Type B pancreatic cell (in vitro differentiated cells): ENCODE data around the gene TMEM248. TPM values are rescaled to one million over a fixed set of nuclear protein-coding genes. Genes with fewer than 3 reads are reported as not detected.

Experiments used
- DNase-seq: peaks from one replicate; pipeline ENCODE4 v3.0.0; 2021; ENCODE audit warnings: mixed read lengths; ENCODE audit not compliant: unreplicated experiment; ENCODE audit errors: extremely low spot score
- H3K27ac Mint-ChIP-seq: 2 replicates; pipeline ENCODE4 v1.8.0; 2021; ENCODE audit warnings: mild to moderate bottlenecking, mixed read lengths
- H3K27me3 Mint-ChIP-seq: 2 replicates; pipeline ENCODE4 v1.8.0; 2021; ENCODE audit warnings: mixed read lengths
- H3K36me3 Mint-ChIP-seq: 2 replicates; pipeline ENCODE4 v1.8.0; 2021; ENCODE audit warnings: mixed read lengths
- H3K4me1 Mint-ChIP-seq: one replicate; pipeline ENCODE4 v1.8.0; 2021; ENCODE audit warnings: mixed read lengths; ENCODE audit not compliant: unreplicated experiment
- H3K4me3 Mint-ChIP-seq: 2 replicates; pipeline ENCODE4 v1.8.0; 2021; ENCODE audit warnings: mild to moderate bottlenecking, mixed read lengths
- H3K9me3 Mint-ChIP-seq: 2 replicates; pipeline ENCODE4 v1.8.0; 2021; ENCODE audit warnings: mixed read lengths
- total RNA-seq: library from RNA; stranded (reverse); gene quantifications from 2 replicates; pipeline ENCODE4 v1.2.1, GENCODE V29; 2021; ENCODE audit warnings: low replicate concordance
- TF ChIP-seq, protein P1 (sequence below): fragments of 200-600 bp; sonication (generic); conservative IDR thresholded peaks from 2 replicates; pipeline ENCODE4 v1.5.0; 2021; ENCODE audit warnings: antibody characterized with exemption, mild to moderate bottlenecking

Gene TMEM248
- total RNA-seq, 1 donor from 2014 or later, result 71.6 TPM

- no peak for DNase-seq
Observed at GRCh38 chr7:66921396-66921917, 432 bp downstream of the TMEM248 start.

DNA sequence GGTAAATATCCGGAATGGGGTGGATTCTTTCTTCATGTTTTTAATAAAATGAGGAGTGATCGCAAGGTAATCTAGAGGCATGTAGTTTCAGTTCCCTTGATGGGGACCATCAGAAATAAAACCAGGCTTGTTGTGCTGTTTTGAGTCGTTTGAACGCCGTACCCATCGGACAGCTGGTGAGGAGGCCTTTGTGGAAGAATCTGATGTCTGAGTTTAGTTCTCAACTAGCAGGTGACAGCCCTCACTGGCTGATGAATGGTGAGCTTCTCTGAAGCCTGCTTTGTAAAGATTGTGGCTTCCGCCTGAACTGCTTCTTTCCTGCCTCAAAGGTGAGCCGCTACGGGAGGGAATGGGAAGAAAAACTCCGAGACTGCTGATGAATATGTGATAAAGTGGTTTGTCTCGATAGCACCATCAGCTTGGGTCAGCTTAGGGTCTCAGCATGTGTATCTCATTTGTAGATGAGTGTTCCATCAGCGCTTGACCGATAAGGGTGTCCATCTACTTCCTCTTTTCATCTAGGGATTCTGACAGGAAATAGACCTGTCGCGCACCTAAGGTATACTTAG lies 977 bp downstream of the TMEM248 start:
- H3K9me3 Mint-ChIP-seq, result no peaks in the 10 kb centered on the region
- peak overlapping the region; percentile 96 for H3K27ac Mint-ChIP-seq
- H3K4me3 Mint-ChIP-seq, result peak overlapping the region; percentile 93
- TF ChIP-seq, protein P1, sequence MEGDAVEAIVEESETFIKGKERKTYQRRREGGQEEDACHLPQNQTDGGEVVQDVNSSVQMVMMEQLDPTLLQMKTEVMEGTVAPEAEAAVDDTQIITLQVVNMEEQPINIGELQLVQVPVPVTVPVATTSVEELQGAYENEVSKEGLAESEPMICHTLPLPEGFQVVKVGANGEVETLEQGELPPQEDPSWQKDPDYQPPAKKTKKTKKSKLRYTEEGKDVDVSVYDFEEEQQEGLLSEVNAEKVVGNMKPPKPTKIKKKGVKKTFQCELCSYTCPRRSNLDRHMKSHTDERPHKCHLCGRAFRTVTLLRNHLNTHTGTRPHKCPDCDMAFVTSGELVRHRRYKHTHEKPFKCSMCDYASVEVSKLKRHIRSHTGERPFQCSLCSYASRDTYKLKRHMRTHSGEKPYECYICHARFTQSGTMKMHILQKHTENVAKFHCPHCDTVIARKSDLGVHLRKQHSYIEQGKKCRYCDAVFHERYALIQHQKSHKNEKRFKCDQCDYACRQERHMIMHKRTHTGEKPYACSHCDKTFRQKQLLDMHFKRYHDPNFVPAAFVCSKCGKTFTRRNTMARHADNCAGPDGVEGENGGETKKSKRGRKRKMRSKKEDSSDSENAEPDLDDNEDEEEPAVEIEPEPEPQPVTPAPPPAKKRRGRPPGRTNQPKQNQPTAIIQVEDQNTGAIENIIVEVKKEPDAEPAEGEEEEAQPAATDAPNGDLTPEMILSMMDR, result no peak
- peaks cover 13% of the 10 kb centered on the region for H3K36me3 Mint-ChIP-seq
- peaks cover 19% of the 10 kb centered on the region for H3K4me1 Mint-ChIP-seq
- DNase-seq, result no peak
- H3K27me3 Mint-ChIP-seq, result peaks cover 3% of the 10 kb centered on the region

More at GRCh38 chr7:66921396-66921917, 432 bp downstream of the TMEM248 start:
- Mint-ChIP-seq H3K36me3 (peaks cover 13% of the 10 kb centered on the region), H3K27me3 (peaks cover 3% of the 10 kb centered on the region), H3K27ac (peak overlapping the region; percentile 96), H3K4me3 (peak overlapping the region; percentile 93), H3K4me1 (peaks cover 19% of the 10 kb centered on the region), H3K9me3 (no peaks in the 10 kb centered on the region)
- TF ChIP-seq, protein P1, result no peak

DNA sequence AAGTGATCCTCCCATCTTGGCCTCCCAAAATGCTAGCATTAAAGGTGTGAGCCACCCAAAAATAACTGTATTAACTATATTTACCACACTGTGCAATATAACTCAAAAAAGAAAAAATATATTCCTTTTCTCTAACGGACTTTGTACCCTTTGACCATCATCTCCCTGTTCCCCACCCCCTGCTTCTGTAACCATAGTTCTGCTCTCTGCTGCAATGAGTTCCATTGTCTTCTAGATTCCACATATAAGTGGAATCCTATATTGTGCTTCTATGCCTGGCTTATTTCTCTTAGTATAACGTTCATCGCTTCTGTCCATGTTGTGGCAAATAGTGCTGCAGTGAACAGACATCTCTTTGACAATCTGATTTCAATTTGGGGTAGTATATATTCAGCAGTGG lies 4.2 kb downstream of the TMEM248 start:
- peaks cover 25% of the 10 kb centered on the region for H3K4me1 Mint-ChIP-seq

DNA sequence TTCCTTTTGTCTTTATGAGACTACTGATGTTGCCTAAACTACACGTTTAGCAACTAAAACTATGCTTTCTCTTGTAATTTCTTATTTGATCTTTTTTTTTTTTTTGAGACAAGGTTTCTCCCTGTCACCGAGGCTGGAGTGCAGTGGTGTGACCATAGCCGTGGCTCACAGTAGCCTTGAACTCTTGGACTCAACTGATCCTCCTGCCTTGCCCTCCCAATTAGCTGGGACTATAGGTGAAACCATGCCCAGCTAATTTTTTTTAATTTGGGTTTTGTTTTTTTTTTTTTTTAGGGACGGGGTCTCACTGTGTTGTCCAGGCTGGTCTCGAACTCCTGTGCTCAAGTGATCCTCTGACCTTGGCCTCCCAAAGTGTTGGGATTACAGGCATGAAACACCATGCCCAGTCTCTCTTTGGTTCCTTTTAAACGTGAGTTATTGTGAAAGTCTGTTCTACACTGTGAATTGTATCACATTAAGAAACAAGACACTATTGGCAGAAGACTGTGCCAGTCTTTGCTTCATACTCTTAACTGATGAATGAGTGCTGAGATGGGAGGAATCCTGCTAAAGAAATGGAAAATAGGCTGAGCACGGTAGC lies 6.4 kb downstream of the TMEM248 start:
- Mint-ChIP-seq H3K4me1 (peaks cover 16% of the 10 kb centered on the region), H3K4me3 (no peak overlapping the region), H3K27me3 (no peaks in the 10 kb centered on the region), H3K36me3 (peaks cover 15% of the 10 kb centered on the region), H3K9me3 (no peaks in the 10 kb centered on the region), H3K27ac (no peak overlapping the region)
- no peak for DNase-seq
- TF ChIP-seq, protein P1, result no peak

More for the DNA sequence above, 4.2 kb downstream of the TMEM248 start:
- H3K9me3 Mint-ChIP-seq, result no peaks in the 10 kb centered on the region
- TF ChIP-seq, protein P1, result no peak
- H3K27ac Mint-ChIP-seq, result no peak overlapping the region
- H3K36me3 Mint-ChIP-seq, result peaks cover 20% of the 10 kb centered on the region
- H3K27me3 Mint-ChIP-seq, result peaks cover 3% of the 10 kb centered on the region
- DNase-seq, result no peak
- H3K4me3 Mint-ChIP-seq, result no peak overlapping the region

DNA sequence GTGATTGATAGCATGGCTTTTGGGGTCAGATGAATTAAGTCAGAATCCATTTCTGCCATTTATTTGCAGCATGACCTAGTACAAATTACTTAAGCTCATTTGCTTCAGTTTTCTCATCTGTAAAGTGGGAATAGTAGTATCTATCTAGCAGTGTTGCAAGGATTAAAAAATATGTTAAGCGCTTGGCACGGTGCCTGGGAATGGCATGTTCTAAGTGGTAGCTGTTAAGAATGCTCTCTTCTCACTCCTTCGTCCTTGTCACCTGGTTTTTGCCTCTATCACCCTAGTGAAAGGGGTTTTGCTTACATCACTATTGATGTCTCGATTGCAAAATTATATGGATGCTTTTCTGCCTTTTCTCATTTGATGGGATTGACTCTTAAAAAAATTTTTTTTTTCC lies 7.4 kb downstream of the TMEM248 start:
- H3K4me1 Mint-ChIP-seq, result peaks cover 16% of the 10 kb centered on the region
- no peaks in the 10 kb centered on the region for H3K9me3 Mint-ChIP-seq
- H3K4me3 Mint-ChIP-seq, result no peak overlapping the region
- no peak overlapping the region for H3K27ac Mint-ChIP-seq
- no peaks in the 10 kb centered on the region for H3K27me3 Mint-ChIP-seq
- TF ChIP-seq, protein P1, result no peak
- no peak for DNase-seq
- H3K36me3 Mint-ChIP-seq, result peaks cover 15% of the 10 kb centered on the region
